Ovary (tissue), 9 donors: ENCODE measurements around the gene NCOA5. TPM values are rescaled to one million over a fixed set of nuclear protein-coding genes. Genes with fewer than 3 reads are reported as not detected.
A peak's percentile ranks its signal among the peaks of the same experiment; 100 is the strongest.

Experiments used
- DNase-seq, 5 donors: peaks; one replicate each; pipeline ENCODE4 v3.0.0-alpha.2; 2019 to 2020
- H3K27ac ChIP-seq, 2 donors: fragments of 200-600 bp; one replicate each; pipeline versions ENCODE4 v1.5.1 to v1.8.0; 2019 to 2022
- H3K27me3 ChIP-seq: fragments of 200-600 bp; one replicate; pipeline ENCODE4 v1.8.0; 2022
- H3K36me3 ChIP-seq: fragments of 200-600 bp; sonication (generic); one replicate; pipeline ENCODE4 v1.5.1; 2019
- H3K4me1 ChIP-seq: one replicate; pipeline ENCODE4 v1.8.1; 2013; ENCODE audit warnings: mild to moderate bottlenecking, moderate library complexity; ENCODE audit not compliant: insufficient read depth
- H3K4me3 ChIP-seq: fragments of 200-600 bp; sonication (generic); one replicate; pipeline ENCODE4 v1.5.1; 2017
- H3K9me3 ChIP-seq, 2 donors: fragments of 200-600 bp in 1 of 2; sonication (generic) in 1 of 2; one replicate each; pipeline versions ENCODE4 v1.5.1 to v1.8.1; 2013 to 2019; ENCODE audit warnings: mild to moderate bottlenecking in 1 of 2, moderate library complexity in 1 of 2
- EP300 ChIP-seq: sonication (generic); formaldehyde crosslinking; IDR thresholded peaks from one replicate; pipeline ENCODE4 v1.6.1; 2017; ENCODE audit warnings: antibody characterized with exemption
- POLR2A ChIP-seq: fragments of 450-650 bp; IDR thresholded peaks from one replicate; pipeline ENCODE4 v1.6.1; 2017; ENCODE audit warnings: antibody characterized with exemption, mild to moderate bottlenecking, moderate library complexity
- WGBS, 3 donors: extraction: QIAGEN DNeasy Blood & Tissue Kit in 1 of 3; methylation state at CpG; one replicate each; pipeline versions ENCODE4 v1.1.5 to v1.1.7; 2013 to 2017; 5-methylcytosine and 5-hydroxymethylcytosine counted together
- intact Hi-C, 4 donors: fragments of 100-400 bp; cut with DNase I; formaldehyde crosslinking; loops; one replicate each; pipeline versions ENCODE4 v1.11.0 to v1.15.1; 2022 to 2023
- polyA plus RNA-seq, 2 donors: library from polyadenylated mRNA; stranded (reverse); fragments of 200-250 nt in 1 of 2; fragments of 350-450 nt in 1 of 2; fragmentation: Illumina TruSeq in 1 of 2; extraction: RNeasy Lipid Tissue Mini Kit (QIAGEN cat#74804) in 1 of 2; gene quantifications; one replicate each; pipeline ENCODE4 v1.2.3, GENCODE V29; 2013 to 2014
- total RNA-seq, 7 donors: library from RNA; depleted of rRNA in 2 of 7; stranded (reverse); fragments of >200 nt in 2 of 7; fragmentation: NEBNext Ultra II Directional in 3 of 7; extraction: Animal tissue kit (Norgen Biotek cat#: 25700) in 3 of 7; gene quantifications; one replicate each; pipeline versions ENCODE4 v1.1.0 to v1.2.4, GENCODE V29; 2016 to 2023
- TF ChIP-seq, protein P1 (sequence below), 3 donors: fragments of 450-650 bp in 2 of 3; fragments of 200-600 bp in 1 of 3; IDR thresholded peaks; one replicate each; pipeline versions ENCODE4 v1.5.1 to v1.8.0; 2016 to 2022; ENCODE audit warnings: antibody characterized with exemption in 3 of 3, mild to moderate bottlenecking in 1 of 3
- donor health status: DM: no; HTN: no; CAD: no; lungs with moderate emphysema.
- donor health status: DM: no; HTN: no; CAD: no.
- donor health status: Bipolar disorder and iron deficiency.
- donor health status: DM: yes; HTN: yes; CAD: no.
- donor health status: DM: no; HTN: no; CAD: no.
- donor health status: DM: yes; HTN: yes; CAD: no.

Gene NCOA5
- total and polyA plus RNA-seq, 9 donors, result 27.6 to 51.1 (median 35.6) TPM

DNA sequence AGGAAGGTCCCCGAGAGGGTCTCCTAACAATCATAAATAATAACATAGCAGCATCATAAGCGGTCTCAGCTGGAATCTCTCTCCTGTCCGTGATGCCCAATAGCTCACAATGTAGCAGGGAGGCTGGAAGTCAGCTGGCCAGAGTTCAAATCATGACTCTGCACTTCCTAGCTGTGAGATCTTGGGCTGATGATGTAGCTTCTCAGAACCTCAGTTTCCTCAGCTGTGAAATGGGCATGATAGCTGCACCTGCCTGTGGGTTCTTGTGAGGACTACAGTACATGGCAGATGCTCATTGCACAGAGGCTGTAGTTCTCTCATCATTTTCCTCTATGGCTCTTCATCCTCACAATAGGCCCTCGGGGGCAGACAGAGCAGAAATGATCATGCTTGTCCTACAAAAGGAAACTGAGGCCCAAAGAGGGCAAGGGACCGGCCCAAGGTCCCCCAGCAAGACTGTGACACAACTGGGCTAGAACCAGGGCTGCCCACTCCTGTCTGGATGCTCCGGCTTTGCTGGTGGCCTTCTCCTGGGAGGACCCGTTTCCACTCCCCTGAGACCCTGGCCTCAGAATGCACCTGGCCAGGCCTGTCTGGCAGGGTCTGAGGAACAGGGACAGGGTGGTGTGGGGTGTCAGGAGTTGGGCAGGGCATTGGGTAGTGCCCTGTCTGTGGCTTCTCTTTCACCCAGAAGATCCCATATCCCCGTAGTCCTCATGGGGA is 43.0 kb downstream of the NCOA5 start:
- TF ChIP-seq, protein P1, sequence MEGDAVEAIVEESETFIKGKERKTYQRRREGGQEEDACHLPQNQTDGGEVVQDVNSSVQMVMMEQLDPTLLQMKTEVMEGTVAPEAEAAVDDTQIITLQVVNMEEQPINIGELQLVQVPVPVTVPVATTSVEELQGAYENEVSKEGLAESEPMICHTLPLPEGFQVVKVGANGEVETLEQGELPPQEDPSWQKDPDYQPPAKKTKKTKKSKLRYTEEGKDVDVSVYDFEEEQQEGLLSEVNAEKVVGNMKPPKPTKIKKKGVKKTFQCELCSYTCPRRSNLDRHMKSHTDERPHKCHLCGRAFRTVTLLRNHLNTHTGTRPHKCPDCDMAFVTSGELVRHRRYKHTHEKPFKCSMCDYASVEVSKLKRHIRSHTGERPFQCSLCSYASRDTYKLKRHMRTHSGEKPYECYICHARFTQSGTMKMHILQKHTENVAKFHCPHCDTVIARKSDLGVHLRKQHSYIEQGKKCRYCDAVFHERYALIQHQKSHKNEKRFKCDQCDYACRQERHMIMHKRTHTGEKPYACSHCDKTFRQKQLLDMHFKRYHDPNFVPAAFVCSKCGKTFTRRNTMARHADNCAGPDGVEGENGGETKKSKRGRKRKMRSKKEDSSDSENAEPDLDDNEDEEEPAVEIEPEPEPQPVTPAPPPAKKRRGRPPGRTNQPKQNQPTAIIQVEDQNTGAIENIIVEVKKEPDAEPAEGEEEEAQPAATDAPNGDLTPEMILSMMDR (IDR thresholded peaks at IDR 0.05), result no peak
- no peak for TF ChIP-seq EP300
- no peak for TF ChIP-seq POLR2A

DNA sequence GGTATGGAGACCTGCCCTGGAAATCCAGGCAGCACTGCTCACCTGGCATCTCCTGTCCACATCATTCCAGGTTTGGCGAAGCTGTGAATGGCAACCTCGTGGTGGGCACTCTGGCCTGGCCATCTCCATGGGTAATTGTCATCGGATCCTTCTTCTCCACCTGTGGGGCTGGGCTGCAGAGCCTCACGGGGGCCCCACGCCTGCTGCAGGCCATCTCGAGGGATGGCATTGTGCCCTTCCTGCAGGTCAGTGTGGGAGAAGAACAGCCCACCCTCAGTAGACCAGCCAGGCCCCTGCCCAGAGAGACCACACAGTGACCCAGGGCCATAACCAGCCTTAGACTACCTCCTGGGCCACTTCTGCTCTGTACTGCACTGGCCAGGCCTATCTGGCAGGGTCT is 44.9 kb downstream of the NCOA5 start:
- Histone ChIP-seq H3K27me3 (no peaks in the 10 kb centered on the region), H3K9me3 (no peaks in the 10 kb centered on the region), H3K27ac (no peak overlapping the region), H3K36me3 (no peaks in the 10 kb centered on the region), H3K4me3 (no peak overlapping the region), H3K4me1 (no peaks in the 10 kb centered on the region)
- intact Hi-C loops, result no loop called here
- DNase-seq, result no peak
- no peak for TF ChIP-seq EP300
- no peak for TF ChIP-seq POLR2A
- TF ChIP-seq, protein P1 (IDR thresholded peaks at IDR 0.05), result no peak
- WGBS, 3 donors, result 62 to 91% (median 73%) methylated on average over 6 of the region's 6 CpGs

More for the DNA sequence above, 43.0 kb downstream of the NCOA5 start:
- Histone ChIP-seq H3K4me1 (no peaks in the 10 kb centered on the region), H3K27me3 (no peaks in the 10 kb centered on the region), H3K4me3 (no peak overlapping the region), H3K27ac (no peak overlapping the region), H3K9me3 (no peaks in the 10 kb centered on the region), H3K36me3 (no peaks in the 10 kb centered on the region)
- 74 to 85% (median 76%) methylated on average over 8 of the region's 8 CpGs for WGBS, 3 donors
- intact Hi-C loops, result no loop called here
- no peak for DNase-seq

DNA sequence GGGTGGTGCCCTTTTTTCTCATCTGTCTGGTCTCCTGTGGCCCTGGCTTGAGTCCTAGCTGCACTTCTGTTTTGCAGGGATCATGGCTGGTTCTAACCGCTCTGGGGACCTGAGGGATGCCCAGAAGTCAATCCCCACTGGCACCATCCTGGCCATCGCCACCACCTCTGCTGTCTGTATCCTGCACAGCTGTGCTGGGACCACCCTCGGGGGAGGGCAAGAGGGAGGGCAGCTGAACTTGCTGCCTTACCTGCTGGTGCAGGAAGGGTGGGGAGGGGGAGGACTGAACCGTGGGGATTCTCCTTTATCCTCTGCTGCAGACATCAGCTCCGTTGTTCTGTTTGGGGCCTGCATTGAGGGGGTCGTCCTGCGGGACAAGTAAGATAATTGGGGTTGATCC is 46.2 kb downstream of the NCOA5 start:
- DNase-seq, result no peak
- H3K27me3 ChIP-seq, result no peaks in the 10 kb centered on the region
- no peak overlapping the region for H3K4me3 ChIP-seq
- intact Hi-C loops, result no loop called here
- 43 to 51% (median 45%) methylated on average over 7 of the region's 7 CpGs for WGBS, 3 donors
- H3K27ac ChIP-seq, result no peak overlapping the region
- H3K4me1 ChIP-seq, result no peaks in the 10 kb centered on the region
- TF ChIP-seq EP300, result no peak
- TF ChIP-seq POLR2A, result no peak
- TF ChIP-seq, protein P1 (IDR thresholded peaks at IDR 0.05), result no peak
- no peaks in the 10 kb centered on the region for H3K9me3 ChIP-seq
- no peaks in the 10 kb centered on the region for H3K36me3 ChIP-seq

DNA sequence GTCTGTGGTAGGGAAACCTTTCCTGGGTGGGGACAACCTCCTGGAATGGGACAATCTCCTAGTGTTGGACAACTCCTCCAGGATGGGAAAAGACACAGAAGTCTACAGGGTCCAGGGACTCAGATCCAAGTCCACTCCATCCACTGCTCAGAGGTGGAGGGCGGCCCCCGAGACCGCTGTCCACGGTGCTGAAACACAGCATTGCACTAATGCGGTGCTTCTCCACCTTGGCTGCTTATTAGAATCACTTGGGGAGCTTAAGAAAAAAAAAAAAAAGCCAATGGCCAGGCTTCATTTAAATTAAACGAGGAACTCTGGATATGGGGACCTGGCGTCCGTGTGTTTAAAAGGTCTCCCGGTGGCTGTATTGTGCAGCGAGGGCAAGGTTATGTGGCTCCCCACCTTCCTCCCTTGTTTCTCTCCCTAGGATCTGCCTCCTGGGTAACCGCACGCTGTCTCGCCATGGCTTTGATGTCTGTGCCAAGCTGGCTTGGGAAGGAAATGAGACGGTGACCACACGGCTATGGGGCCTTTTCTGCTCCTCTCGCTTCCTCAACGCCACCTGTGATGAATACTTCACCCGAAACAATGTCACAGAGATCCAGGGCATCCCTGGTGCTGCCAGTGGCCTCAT is 48.7 kb downstream of the NCOA5 start:
- Histone ChIP-seq H3K36me3 (no peaks in the 10 kb centered on the region), H3K4me3 (no peak overlapping the region), H3K9me3 (no peaks in the 10 kb centered on the region), H3K27me3 (no peaks in the 10 kb centered on the region), H3K4me1 (no peaks in the 10 kb centered on the region), H3K27ac (no peak overlapping the region)
- DNase-seq, result peak in 4 of 5 donors; percentile 26 to 68 (median 55)
- TF ChIP-seq, protein P1 (IDR thresholded peaks at IDR 0.05), result no peak
- TF ChIP-seq POLR2A (no peak), EP300 (no peak)
- 20 to 29% (median 21%) methylated on average over 18 of the region's 18 CpGs for WGBS, 3 donors
- intact Hi-C loops, result no loop called here
